Hepatocyte (in vitro differentiated cells): ENCODE results near the gene CHAF1A.

Source experiments
- CTCF ChIP-seq: fragments of 200-600 bp; sonication (generic); IDR thresholded peaks from 2 replicates; pipeline ENCODE4 v1.5.1; 2016; ENCODE audit warnings: antibody characterized with exemption, mild to moderate bottlenecking; ENCODE audit not compliant: poor library complexity
- EZH2 ChIP-seq: fragments of 200-600 bp; sonication (generic); IDR thresholded peaks from 2 replicates; pipeline ENCODE4 v1.6.1; 2016; ENCODE audit warnings: antibody characterized with exemption, mild to moderate bottlenecking, borderline replicate concordance

- no peak for TF ChIP-seq CTCF
- no peak for TF ChIP-seq EZH2
Measured at GRCh38 chr19:4367336-4367723, 35.1 kb upstream of the CHAF1A start.
